NCI-H524 treated with DMSO at 0.1 percent for 48 hours (cell line): Measurements from ENCODE around the gene HIVEP1.
"Not testable (repeated sequence)": the region's sequence is repeated elsewhere in the genome, so short reads cannot be mapped to it uniquely, and the experiment has no call there.

Experiments
- DNase-seq: peaks from one replicate; lab custom pipeline; 2025; lab: John Stamatoyannopoulos, UW

The HIVEP1 gene

GRCh38 chr6:12160326-12160725 lies 148.2 kb downstream of the HIVEP1 start:
- no peak for DNase-seq

- DNase-seq: no peak
Measured at GRCh38 chr6:12162213-12162612, 150.1 kb downstream of the HIVEP1 start.

- no peak for DNase-seq
Measured at GRCh38 chr6:12163149-12163548, 151.0 kb downstream of the HIVEP1 start.

DNA sequence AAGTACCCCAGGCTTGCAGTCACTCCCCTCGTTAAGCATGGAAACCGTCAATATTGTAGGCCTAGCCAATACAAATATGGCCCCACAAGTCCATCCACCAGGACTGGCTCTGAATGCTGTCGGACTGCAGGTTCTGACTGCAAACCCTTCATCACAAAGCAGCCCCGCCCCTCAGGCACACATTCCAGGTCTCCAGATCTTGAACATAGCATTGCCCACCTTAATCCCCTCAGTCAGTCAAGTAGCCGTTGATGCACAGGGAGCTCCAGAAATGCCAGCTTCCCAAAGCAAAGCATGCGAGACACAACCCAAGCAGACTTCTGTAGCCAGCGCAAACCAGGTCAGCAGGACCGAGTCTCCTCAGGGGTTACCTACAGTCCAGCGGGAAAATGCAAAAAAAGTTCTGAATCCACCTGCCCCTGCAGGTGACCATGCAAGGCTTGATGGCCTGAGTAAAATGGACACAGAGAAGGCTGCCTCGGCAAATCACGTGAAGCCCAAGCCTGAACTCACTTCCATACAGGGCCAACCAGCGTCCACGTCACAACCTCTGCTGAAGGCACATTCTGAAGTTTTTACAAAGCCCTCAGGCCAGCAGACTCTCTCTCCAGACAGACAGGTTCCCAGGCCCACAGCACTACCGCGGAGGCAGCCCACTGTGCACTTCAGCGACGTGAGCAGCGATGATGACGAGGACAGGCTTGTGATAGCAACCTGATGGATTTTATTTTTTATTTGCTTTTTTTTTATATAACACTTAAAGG lies 151.8 kb downstream of the HIVEP1 start:
- DNase-seq: no peak

- DNase-seq: no peak
Measured at GRCh38 chr6:12164508-12164770, 152.3 kb downstream of the HIVEP1 start.

DNA sequence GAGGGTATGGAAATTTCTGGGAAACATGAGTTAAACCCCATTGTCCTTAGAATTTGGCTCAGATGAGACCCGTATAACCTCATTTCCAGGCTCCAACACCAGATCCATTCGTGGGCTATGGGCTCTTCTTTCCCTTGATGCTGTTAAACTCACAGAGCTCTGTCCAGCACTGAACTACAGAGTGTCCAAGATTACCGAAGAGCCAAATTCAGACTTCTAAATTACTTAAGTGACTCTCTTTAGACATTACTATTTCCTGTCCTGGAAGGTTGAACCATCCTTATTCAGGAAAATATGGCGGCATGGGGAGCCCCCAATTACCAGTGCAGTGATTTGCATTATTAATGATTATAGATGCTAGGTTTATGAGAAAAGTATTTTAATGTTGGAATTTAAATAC lies 153.2 kb downstream of the HIVEP1 start:
- no peak for DNase-seq

- no peak for DNase-seq
Measured at GRCh38 chr6:12165722-12166280, 153.7 kb downstream of the HIVEP1 start.

DNA sequence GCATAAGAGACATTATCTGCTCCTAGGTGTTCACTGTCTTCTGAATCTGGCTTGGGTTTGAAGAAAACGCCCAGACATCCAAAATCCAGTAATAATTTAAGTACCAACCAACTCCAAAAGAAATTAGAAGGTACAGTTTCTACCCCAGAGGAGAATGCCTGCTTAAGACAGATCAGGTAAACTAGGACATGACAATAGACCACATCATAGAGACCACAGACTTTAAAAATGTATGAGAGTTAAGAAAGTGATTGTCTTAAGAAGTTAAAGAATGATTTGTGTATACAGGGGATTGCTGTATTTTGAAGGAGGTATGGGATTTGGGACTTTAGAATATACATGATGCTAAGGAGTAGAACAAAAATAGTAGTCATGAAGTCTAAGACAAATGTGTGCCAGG lies 157.3 kb downstream of the HIVEP1 start:
- DNase-seq: no peak

- no peak for DNase-seq
Measured at GRCh38 chr6:12170351-12171092, 158.4 kb downstream of the HIVEP1 start.

DNA sequence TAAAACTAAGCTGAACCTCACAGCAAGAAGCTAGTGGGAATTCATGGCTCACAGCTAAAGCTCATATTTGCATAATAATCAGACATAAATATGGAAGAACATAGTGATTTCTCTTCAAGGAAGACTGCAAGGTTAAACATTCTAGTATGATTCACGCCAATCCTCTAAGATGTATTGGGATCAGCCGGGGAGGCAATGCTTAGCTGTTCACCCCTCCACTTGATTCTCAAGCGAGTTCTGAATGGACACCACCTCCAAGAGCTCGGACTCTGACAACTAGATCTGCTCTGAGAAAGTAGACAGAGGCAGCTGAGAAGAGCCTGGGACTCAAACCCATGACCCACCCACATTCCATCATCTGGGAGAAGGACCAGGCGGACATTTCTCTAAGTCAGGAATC lies 159.6 kb downstream of the HIVEP1 start:
- no peak for DNase-seq

DNA sequence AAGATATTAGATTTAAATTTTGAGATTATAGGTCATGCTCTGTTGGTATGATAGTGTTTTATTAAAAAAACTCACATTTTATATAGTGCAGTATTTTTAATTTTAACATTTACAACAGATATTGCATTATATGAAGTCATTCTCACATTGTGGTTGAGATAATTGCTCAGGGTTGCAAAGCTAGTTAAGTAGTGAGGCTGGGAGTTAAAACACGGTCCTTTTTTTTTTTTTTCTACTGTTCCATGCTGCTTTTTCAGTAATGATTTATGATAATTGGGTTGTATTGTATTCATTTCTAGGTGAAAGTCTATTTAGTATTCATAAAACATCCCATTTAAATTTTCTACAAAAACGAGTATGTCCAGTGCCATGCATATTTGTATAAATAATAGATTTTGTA lies 160.5 kb downstream of the HIVEP1 start:
- no peak for DNase-seq

DNA sequence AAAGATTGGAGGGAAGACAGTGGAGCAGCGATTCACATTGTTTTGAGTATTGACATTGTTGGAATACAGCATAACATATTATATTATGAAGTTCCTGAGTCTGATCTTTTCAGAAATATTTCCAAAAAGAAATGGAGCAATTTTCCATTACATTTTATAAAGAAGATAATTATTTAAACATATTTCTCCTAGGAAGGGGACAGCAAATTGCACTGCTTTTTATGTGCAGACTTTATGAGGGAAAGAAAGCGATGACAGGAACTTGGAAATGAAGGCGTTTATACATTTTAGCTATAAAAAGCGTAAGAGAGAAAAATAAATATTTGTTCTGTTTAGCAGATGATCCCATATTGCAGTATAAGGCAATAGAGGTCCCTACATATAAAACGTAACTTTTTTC lies 161.1 kb downstream of the HIVEP1 start:
- no peak for DNase-seq

DNA sequence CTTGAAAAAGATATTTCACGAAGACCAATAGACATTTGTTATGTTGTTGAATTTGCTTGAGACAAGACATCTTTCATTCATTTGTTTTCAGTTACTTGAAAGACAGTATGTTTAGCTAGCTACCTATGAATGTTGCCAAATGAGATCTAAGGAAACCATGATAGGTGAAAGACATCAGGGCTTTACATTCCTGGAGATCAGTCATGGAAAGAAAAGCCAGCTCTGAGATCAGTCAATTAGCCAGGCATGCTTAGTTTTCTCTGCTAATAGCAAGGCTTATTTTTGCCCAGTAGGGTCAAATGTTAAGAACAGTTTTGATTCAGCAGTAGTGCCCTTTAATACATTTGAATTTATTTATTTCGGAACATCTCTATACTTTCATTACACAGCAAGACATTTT lies 161.5 kb downstream of the HIVEP1 start:
- DNase-seq: no peak

DNA sequence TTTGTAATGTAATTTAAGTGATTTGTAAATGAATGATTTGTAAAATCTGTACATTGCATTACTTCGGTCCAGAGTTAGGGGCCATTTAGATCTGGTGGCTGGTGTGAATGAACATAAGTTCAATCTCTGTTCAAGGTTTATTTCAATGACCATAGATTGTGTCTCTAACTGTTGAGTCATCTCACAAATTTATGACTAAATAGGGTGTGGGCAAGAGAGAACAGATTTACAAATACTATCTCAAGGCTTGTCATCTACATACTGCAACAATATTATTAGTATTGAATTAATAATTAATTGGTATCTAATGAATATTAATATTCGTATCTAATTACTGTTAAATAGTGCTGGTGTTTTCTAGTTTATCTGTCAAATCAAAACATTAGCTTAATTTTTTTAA lies 162.8 kb downstream of the HIVEP1 start:
- no peak for DNase-seq

DNA sequence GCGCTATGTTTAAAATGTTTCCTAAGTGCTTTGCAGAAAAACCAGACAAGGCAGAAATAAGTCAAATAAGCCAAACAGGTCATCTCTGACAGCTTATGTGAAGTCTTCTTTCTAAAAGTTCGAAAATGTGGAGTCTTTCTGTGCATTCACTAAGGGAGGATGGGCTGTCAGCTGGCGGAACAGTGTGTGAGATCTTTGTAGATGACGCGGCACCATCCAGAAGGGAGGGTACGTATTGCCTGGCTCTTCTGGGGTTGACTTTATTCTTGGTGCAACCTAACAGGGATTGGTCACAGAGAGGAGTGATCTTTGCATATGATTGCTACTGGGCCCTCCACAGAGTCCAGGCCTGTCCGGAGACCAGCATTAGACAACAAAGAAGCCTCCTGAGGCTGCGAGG lies 163.5 kb downstream of the HIVEP1 start:
- no peak for DNase-seq

DNA sequence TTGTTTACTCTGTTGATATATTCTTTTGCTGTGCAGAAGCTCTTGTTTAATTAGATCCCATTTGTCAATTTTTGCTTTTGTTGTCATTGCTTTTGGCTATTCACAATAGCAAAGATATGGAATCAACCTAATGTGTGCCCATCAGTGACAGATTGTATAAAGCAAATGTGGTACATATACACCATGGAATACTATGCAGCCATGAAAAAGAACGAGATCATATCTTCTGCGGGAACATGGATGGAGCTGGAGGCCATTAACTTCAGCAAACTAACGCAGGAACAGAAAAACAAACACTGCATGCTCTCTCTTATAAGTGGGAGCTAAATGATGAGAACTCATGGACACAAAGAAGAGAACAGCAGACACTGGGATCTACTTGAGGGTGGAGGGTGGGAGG lies 164.7 kb downstream of the HIVEP1 start:
- not testable (repeated sequence) for DNase-seq

- no peak for DNase-seq
Measured at GRCh38 chr6:12178521-12178920, 166.4 kb downstream of the HIVEP1 start.

DNA sequence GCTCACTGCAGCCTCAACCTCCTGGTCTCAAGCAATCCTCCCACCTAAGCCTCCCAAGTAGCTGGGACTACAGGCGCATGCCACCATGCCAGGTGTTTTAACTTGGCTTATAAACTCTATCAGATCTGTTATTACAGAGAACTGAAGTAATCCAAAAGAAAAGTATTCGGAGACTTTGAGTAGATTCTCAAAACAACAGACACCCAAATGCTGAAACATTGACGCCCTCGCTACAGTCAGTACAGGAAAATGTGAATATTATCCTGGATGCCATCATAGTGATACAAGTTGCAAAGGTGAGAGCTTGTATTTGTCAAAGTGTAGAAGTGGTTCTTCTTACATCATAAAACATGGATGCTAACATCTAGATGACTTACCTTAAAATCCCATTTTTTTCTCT lies 169.4 kb downstream of the HIVEP1 start:
- DNase-seq: no peak

- DNase-seq: no peak
Measured at GRCh38 chr6:12182676-12183075, 170.6 kb downstream of the HIVEP1 start.

- no peak for DNase-seq
Measured at GRCh38 chr6:12185081-12185673, 173.1 kb downstream of the HIVEP1 start.

DNA sequence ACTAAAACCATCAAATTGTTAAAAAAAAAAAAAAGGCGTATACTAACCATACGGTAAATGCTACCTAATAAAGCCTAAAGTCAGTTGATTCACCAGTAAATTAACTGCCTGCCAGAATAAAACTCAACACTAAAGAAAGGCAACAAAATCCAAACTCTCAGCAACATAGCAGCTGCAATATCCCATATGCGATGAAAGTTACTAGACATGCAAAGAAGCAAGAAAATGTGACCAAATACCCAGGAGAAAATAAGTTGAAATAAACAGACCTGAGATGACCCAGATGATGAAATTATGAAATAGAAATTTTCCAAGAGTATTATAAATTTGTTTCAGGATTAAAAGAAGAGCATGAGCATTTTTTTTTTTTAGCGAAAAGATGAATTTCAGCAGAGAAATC lies 174.4 kb downstream of the HIVEP1 start:
- no peak for DNase-seq

GRCh38 chr6:12189150-12189549 lies 177.0 kb downstream of the HIVEP1 start:
- no peak for DNase-seq

DNA sequence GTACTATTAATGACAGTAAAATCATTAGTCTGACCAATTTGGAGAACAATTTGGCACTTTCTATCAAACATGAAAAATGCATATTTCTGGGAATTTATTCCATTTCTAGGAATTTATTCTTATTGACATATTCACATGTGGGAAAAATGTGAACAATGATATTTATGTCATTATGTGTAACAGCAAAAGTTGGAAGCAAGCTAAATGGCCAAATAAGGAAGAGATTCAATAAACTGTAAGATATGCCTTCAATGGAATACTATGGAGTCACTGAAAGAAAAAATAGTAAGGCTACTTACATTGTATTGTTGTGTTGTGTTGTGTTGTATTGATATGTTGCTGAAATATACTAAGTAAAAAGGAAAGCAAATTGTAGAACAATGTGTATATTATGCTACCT lies 177.5 kb downstream of the HIVEP1 start:
- DNase-seq: no peak
